ENCODE measurements around the gene PLPPR4.

PLPPR4 gene

GRCh38 chr1:99232172-99232571 is 32.1 kb upstream of the PLPPR4 start:
- H3F3A ChIP-seq (ENCODE audit: insufficient read depth): no peaks in the 10 kb centered on the region
- no peak overlapping the region for H3K27ac ChIP-seq (ENCODE audit: low read depth, low read length)
- H2AFZ ChIP-seq (ENCODE audit: low read depth, low read length, severe bottlenecking): no peak overlapping the region
- H3K36me3 ChIP-seq (ENCODE audit: low read length): no peaks in the 10 kb centered on the region
- no peak overlapping the region for H3K9ac ChIP-seq (ENCODE audit: low read length)
- H4K20me1 ChIP-seq (ENCODE audit: low read depth, low read length): no peaks in the 10 kb centered on the region
- TF ChIP-seq, protein P1, sequence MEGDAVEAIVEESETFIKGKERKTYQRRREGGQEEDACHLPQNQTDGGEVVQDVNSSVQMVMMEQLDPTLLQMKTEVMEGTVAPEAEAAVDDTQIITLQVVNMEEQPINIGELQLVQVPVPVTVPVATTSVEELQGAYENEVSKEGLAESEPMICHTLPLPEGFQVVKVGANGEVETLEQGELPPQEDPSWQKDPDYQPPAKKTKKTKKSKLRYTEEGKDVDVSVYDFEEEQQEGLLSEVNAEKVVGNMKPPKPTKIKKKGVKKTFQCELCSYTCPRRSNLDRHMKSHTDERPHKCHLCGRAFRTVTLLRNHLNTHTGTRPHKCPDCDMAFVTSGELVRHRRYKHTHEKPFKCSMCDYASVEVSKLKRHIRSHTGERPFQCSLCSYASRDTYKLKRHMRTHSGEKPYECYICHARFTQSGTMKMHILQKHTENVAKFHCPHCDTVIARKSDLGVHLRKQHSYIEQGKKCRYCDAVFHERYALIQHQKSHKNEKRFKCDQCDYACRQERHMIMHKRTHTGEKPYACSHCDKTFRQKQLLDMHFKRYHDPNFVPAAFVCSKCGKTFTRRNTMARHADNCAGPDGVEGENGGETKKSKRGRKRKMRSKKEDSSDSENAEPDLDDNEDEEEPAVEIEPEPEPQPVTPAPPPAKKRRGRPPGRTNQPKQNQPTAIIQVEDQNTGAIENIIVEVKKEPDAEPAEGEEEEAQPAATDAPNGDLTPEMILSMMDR (IDR thresholded peaks at IDR 0.05; ENCODE audit: insufficient read depth, low read length, poor library complexity, severe bottlenecking): no peak
- TF ChIP-seq EZH2phosphoT487 (conservative IDR thresholded peaks at IDR 0.05; ENCODE audit: low read length): no peak
- H3K9me2 ChIP-seq (replicated peaks; ENCODE audit: insufficient read depth, low read length): no peaks in the 10 kb centered on the region
- H3K4me2 ChIP-seq (ENCODE audit: low read depth, low read length, poor library complexity, severe bottlenecking): no peak overlapping the region
- no peak overlapping the region for H3K4me3 ChIP-seq (ENCODE audit: insufficient read depth, low read length, poor library complexity, severe bottlenecking)
- no peaks in the 10 kb centered on the region for H3K9me3 ChIP-seq (ENCODE audit: insufficient read depth, low read length)
- H3K27me3 ChIP-seq (ENCODE audit: low read length): no peaks in the 10 kb centered on the region
- no peaks in the 10 kb centered on the region for H3K79me2 ChIP-seq (ENCODE audit: insufficient read depth, low read length)

DNA sequence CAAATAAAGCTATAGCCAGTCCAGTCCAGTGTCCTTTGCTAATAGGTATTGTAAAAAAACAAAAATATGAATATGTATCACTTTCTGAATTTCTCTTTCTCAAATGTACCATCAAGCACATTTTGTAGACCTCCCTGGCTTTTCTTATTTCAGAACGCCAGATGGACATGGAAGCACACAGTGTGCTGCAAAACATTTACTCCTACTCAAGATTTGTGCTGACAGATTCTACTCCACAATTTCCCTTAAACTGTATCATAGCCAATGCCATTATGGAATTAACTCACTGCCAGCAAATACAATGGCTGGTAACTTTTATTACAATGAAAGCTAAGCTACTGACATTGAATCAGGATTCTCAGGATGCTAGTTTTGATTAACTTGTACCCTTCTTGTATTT is 30.8 kb upstream of the PLPPR4 start:
- no peak overlapping the region for H2AFZ ChIP-seq (ENCODE audit: low read depth, low read length, severe bottlenecking)
- no peaks in the 10 kb centered on the region for H3K9me3 ChIP-seq (ENCODE audit: insufficient read depth, low read length)
- no peak overlapping the region for H3K9ac ChIP-seq (ENCODE audit: low read length)
- H3K27me3 ChIP-seq (ENCODE audit: low read length): no peaks in the 10 kb centered on the region
- no peak overlapping the region for H3K4me2 ChIP-seq (ENCODE audit: low read depth, low read length, poor library complexity, severe bottlenecking)
- H4K20me1 ChIP-seq (ENCODE audit: low read depth, low read length): no peaks in the 10 kb centered on the region
- no peak for TF ChIP-seq EZH2phosphoT487 (conservative IDR thresholded peaks at IDR 0.05; ENCODE audit: low read length)
- TF ChIP-seq, protein P1 (IDR thresholded peaks at IDR 0.05; ENCODE audit: insufficient read depth, low read length, poor library complexity, severe bottlenecking): no peak
- no peak overlapping the region for H3K4me3 ChIP-seq (ENCODE audit: insufficient read depth, low read length, poor library complexity, severe bottlenecking)
- H3K36me3 ChIP-seq (ENCODE audit: low read length): no peaks in the 10 kb centered on the region
- H3F3A ChIP-seq (ENCODE audit: insufficient read depth): no peaks in the 10 kb centered on the region
- no peaks in the 10 kb centered on the region for H3K79me2 ChIP-seq (ENCODE audit: insufficient read depth, low read length)
- H3K27ac ChIP-seq (ENCODE audit: low read depth, low read length): no peak overlapping the region
- H3K9me2 ChIP-seq (replicated peaks; ENCODE audit: insufficient read depth, low read length): no peaks in the 10 kb centered on the region

GRCh38 chr1:99236756-99237155 is 27.5 kb upstream of the PLPPR4 start:
- no peaks in the 10 kb centered on the region for H3K79me2 ChIP-seq (ENCODE audit: insufficient read depth, low read length)
- H2AFZ ChIP-seq (ENCODE audit: low read depth, low read length, severe bottlenecking): no peak overlapping the region
- H3K9me2 ChIP-seq (replicated peaks; ENCODE audit: insufficient read depth, low read length): no peaks in the 10 kb centered on the region
- TF ChIP-seq, protein P1 (IDR thresholded peaks at IDR 0.05; ENCODE audit: insufficient read depth, low read length, poor library complexity, severe bottlenecking): no peak
- no peak for TF ChIP-seq EZH2phosphoT487 (conservative IDR thresholded peaks at IDR 0.05; ENCODE audit: low read length)
- no peaks in the 10 kb centered on the region for H3K9me3 ChIP-seq (ENCODE audit: insufficient read depth, low read length)
- H3K4me3 ChIP-seq (ENCODE audit: insufficient read depth, low read length, poor library complexity, severe bottlenecking): no peak overlapping the region
- H4K20me1 ChIP-seq (ENCODE audit: low read depth, low read length): no peaks in the 10 kb centered on the region
- H3K36me3 ChIP-seq (ENCODE audit: low read length): no peaks in the 10 kb centered on the region
- no peak overlapping the region for H3K4me2 ChIP-seq (ENCODE audit: low read depth, low read length, poor library complexity, severe bottlenecking)
- no peak overlapping the region for H3K9ac ChIP-seq (ENCODE audit: low read length)
- no peaks in the 10 kb centered on the region for H3K27me3 ChIP-seq (ENCODE audit: low read length)
- no peak overlapping the region for H3K27ac ChIP-seq (ENCODE audit: low read depth, low read length)
- H3F3A ChIP-seq (ENCODE audit: insufficient read depth): no peaks in the 10 kb centered on the region

All from SU-DHL-6 (cell line).